Measurements from ENCODE around the gene LMOD1.
"Not testable (repeated sequence)": the region's sequence is repeated elsewhere in the genome, so short reads cannot be mapped to it uniquely, and the experiment has no call there.

LMOD1 gene

DNA sequence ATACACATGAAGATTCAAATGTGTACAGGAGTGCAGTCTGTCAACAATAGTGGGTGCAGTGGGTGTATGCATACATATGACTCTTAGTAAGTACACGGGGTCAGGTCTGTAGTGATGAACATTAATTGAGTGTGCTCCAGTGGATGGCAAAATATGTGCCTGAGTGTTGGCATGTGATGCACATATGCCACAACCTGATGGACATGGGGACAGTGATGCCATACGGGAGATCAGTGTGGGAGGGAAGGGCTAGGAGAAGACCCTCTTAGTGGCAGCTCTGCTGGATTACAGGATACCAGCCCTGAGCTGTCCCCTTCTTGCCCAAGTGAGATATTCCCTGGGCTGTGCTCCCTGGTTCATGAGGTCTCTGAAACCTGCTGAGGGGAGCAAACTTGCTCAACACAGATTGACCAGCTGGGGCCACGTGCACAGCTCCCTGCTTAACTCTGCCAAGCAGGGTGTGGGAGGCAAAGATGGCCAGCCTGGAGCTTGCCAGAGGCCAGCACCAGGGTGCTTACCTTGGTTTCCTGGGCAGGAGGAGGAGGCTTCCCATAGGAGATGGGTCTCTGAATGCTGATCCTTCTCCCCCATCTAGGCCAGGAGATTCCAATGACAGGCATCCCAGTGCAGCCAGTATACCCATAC, 55.4 kb downstream of the LMOD1 start:
- no peak for DNase-seq

DNA sequence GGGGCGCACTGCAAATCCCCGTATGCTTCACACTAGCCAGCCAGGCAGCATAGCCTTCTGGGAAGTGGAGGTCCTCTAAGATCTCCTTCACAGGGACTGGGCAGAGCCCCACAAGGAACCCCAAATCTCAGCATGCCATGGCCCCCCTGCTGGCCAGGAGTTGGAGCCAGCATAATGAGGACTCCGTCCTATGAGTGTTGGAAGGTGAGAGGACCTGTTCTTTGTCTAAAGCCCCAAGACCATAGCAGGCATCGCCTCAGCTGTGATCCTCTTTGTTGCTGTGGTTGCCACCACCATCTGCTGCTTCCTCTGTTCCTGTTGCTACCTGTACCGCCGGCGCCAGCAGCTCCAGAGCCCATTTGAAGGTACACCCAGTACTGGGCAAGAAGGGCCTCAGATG, 56.1 kb downstream of the LMOD1 start:
- DNase-seq = no peak

DNA sequence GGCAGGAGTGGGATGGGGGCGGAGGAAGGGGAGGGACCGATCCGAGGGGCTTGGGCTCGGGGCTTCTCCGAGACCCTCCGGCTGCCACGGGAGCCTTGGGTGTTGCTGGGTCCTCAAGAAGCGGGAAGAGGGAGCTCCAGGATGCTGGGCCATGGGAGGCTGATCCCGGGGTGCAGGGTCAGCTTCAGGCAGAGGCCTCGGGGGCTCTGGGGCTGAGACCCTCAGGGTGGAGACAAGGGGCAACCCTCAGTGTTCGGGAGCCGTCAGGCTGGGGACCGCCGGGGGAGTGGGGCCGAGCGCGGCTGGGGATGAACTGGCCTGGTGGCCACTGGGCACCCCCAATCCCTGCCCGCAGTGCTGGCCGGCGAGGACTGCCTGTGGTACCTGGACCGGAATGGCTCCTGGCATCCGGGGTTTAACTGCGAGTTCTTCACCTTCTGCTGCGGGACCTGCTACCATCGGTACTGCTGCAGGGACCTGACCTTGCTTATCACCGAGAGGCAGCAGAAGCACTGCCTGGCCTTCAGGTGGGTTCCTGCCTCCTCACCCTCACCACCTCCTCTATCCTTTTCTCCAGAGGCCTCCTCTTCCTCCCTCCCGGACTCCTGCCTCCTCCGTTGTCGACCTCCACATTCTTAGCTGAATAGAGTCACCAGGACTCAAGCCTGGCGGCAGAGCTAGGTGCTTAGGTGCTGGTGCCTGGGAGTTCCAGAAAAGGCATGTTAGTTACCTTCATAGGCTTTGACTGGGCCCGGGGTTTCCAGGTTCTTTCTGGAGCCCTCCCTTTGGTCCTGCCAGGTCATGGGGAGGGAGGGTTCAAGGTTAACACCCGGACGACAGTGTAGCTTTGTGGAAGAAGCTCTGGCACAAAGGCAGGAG, 57.0 kb downstream of the LMOD1 start:
- DNase-seq = peak in 1 of 2 experiments; percentile 7

DNA sequence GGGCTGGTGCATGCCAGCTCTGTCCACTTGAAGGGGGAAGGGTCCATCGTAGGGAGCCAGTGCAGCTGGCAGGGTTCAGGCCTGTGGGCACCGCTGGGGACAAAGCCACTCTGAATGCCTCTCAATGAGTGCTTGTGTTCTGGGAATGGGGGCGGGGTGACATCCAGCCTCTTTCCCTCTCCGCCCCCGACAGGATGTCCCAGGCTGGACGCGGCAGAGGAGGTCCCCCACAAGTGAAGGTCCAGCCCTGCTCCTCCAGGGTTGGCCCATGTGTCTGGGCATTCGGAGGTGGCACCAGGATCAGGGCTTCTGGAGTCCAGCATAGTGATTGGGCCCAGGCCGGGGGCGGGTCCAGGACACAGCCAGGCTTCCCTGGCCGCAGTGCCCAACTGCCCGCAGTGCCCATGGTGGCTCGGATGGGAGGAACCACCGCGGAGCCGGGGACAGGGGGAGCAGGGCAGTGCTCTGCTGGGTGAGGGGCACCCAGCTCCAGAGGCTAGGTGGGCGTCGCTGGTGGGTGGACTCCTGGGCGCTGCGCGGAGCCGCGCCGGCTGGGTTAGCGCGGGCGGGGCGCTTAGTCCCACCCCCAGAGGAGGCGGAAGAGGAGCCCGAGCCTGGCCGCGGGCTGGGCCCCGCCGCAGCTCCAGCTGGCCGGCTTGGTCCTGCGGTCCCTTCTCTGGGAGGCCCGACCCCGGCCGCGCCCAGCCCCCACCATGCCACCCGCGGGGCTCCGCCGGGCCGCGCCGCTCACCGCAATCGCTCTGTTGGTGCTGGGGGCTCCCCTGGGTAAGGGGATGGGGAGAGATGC, 57.9 kb downstream of the LMOD1 start, which contains the start of gene SHISA4:
TSS of gene SHISA4 (plus strand) at position 617 of the 808 bp plus-strand sequence. CDS start at position 714, 97 bp downstream.
- DNase-seq = peak; percentile 42 to 63

DNA sequence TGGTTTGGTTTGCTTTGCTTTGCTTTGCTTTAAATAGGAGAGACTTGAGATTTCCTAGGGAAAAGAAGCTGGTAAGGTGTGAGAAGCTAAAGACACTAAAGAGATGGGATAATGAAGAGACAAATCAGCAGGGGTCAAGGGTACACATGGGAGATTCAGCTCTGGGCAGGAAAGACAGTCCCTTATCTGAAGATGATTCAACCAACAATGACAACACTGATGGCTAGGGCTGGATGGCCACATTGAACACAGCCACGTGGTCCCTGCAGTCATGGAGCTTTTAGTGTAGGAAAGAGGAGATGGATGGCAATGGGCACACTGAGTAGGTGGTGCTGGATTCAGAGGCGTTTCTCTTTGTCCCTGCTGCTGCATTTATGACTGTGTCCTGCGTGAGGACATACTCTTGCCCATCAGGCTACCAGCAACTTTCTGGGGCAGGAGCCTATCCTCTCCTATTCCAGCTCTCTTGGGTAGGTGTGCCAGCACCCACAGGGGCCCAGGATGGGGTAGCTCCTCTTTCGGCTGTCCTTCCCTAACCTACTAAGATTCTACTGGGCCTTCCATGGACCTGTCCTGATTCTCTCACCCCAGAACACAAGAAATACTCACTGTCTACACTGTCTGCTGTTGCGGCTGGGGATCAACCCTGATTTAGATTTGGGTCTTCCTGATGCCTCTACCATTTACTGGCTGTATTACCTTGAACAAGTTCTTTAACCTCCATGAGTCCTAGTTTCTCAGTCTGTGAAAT, 59.1 kb downstream of the LMOD1 start:
- no peak for DNase-seq

DNA sequence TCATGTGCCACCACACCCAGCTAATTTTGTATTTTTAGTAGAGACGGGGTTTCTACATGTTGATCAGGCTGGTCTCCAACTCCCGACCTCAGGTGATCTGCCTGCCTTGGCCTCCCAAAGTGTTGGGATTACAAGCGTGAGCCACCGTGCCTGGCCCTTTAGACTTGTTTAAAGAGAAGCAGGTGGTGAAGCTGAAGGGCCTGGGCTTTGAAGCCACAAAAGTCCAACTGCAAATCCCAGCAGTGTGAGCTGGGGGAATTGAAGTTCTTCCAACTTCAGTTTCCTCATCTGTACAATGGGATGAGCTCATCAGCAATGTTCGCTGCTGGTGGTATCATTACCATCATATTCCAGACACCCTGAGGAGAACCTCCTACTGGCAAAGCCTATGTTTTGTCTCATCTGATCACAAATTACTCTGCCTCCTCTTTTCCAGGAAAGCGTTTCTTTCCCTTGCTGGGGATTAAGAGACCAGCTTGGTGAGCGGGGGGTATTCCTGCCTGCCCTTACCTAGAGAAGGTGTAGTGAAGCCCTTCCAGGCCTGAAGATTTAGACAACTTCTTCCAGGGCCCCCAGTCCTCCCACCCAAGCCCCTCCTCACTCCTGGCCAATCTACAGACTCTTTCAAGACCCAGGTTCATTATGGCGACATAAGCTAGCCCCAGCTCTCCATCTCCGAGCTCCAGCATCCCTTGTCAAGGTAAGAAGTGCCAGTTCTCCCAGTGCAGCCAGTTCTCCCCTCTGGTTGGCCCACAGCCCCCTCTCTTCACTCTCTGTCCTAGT, 60.1 kb downstream of the LMOD1 start:
- DNase-seq = no peak

DNA sequence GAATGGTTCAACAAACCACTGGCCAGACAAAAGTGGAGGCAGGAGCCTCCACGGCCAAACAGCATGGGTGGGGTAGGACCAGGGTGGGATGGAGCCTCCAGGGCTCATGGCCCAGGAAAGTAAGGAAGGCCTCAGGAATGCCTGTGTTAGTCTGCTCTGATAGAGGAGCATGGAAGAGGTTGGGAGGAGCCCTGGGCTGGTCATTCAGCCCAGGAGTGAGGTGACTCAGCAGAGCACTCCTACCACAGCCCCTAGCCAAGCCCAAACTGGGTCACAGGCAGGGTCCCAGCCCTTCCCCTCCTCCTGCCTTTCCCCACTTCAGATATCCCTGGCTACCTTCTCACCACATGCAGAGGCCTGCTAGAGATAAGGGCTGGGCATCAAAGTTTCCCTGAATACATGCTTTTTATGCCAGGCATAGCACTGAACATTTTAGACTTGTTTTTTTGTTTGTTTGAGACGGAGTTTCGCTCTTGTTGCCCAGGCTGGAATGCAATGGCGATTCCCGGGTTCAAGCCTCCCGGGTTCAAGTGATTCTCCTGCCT, 60.7 kb downstream of the LMOD1 start:
- no peak for DNase-seq

DNA sequence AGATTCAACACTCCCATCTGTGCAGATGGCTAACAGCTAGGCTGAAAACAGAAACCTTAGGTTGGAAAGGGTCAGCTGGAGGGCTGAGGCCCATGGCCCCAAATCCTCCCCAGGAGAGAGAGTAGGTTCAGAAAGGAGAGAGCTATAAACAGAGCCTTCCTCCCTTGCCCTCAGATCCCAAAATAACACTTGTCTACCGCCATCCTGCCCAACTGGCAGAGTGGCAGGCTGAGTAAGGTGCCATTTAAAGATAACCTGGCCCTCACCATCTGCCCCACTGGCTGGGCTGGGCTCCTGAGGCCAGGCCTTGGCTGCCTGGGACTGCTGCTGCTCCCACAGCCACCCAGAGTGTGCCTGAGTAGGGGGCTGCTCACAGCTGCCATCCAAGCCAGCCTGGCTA, 61.9 kb downstream of the LMOD1 start:
- no peak for DNase-seq

DNA sequence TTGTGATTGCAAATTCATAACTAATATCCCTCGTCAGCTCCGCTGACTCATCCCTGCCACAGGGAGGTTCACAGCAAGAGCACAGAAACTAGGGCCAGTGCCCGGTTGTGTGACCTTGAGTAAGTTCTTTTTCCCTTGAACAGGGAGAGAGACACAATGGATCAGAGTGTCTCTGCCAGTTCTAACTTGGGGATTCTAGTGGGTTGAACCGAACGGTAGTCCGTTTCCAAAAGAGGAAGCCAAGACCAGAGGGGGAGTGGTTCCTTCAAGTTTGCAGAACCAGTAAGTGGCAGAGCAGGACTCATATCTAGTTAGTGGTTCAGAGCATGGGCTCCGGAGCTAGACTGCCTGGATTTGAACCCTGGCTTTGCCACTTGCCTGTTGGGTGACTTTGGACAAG, 62.6 kb downstream of the LMOD1 start:
- no peak for DNase-seq

DNA sequence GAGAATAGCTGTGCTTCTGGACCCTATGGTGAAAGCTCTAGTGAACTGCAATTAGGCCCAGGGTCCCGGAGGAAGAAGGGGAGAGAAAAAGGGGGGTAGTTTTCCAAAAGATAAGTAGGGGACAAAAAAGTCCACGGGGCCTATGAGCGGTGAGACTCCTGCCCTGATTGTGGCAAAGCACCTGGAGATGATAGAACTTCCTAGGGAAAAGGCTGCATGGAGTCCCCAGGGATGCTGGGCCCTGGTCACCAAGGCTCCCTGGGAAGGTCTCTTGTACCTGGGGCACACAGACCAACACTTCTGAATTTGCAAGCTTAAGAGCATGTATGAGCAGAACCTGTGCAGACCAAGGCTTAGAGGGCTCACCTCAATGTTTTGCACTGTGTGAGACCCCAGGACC, 63.1 kb downstream of the LMOD1 start:
- no peak for DNase-seq

DNA sequence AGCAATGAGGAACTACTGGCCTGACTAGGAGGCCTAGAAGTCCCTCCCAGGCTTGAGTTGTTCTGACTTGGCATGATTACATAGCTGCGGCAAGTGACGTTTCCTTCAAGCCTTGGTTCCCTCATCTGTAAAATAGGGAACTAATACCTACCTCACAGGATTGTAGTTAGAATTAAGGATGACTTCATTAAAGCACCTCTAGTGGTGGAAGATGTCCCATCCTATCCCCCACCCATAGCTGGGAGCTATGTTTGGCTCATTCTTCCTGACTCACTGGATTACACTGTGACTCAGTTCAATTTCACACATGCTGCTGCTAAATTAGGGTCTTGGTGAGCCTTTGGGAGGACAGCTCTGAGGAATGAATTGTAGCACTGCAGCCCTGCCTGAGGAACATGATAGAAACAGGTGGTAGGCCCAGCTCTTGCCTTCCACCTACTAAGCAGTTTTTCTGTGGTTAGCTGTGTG, 63.6 kb downstream of the LMOD1 start:
- DNase-seq = no peak

DNA sequence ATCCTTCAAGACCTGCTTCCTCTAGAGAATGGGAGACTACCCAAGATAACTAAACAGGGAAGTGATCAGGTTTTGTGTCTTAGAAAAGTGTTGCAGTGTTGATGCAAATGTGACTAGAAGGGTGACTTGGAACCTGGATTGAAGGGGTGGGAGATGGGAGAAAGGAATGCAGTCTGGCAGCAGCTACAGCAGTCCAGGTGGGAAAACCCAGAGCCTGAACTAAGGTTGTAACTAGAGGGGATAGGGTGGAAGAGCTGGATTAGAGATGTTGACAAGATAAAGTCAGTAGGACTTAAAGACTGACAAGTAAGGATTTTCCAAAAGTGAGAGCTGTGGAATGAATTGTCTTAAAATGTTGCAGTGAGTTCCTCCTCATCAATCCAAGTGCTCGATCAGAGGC, 64.7 kb downstream of the LMOD1 start:
- no peak for DNase-seq

DNA sequence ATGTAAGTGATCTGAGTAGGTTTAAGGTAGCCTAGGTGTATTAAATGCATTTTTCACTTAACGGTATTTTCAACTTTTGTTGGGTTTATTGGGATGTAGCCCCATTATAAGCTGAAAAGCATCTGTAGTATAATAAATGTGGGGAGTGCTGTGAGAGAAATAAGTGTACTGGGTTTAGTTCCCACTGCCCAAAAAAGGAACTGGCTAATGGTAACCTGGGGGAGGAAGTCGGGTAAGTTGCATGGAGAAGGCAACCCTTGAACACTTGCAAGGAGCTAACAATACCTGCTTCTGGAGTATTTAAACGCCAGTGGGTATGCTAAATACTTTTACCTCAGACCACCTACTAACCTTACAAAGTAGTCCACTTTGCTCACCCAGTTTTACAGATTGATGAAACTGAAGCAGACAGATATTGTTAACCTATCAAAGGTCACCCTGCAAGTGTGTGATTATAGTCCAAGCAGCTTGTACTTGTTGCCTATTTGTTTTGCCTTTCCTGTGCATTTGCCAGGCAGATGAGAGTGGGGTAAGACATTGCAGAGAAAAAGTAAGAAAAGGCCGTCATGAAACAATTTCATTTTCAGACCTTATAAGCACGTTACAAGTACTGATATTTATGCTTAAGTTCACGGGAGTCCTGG, 65.3 kb downstream of the LMOD1 start:
- no peak for DNase-seq

DNA sequence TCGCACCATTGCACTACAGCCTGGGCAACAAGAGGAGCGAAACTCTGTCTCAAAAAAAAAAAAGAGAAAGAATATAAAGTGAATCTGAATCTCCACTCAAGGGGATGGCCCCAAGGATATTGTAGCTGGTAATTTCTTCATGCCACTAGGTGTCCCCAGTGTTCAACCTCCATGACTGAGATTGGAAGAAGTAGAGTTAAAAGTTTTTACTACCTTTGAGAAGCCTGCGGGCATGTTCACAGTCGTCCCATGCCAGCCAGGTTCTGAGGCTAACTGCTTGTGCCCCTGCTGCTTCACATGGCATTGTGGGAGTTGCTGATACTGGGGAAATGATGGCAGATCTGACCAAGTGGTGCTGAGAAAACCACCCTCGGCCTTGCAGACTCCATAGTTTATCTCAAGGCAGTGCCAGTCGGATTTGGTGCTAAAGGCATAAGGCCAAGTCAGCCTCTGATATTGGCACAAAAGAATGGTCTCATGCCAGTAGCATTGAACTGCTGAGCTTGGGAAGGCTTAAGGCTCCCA, 68.4 kb downstream of the LMOD1 start:
- no peak for DNase-seq

DNA sequence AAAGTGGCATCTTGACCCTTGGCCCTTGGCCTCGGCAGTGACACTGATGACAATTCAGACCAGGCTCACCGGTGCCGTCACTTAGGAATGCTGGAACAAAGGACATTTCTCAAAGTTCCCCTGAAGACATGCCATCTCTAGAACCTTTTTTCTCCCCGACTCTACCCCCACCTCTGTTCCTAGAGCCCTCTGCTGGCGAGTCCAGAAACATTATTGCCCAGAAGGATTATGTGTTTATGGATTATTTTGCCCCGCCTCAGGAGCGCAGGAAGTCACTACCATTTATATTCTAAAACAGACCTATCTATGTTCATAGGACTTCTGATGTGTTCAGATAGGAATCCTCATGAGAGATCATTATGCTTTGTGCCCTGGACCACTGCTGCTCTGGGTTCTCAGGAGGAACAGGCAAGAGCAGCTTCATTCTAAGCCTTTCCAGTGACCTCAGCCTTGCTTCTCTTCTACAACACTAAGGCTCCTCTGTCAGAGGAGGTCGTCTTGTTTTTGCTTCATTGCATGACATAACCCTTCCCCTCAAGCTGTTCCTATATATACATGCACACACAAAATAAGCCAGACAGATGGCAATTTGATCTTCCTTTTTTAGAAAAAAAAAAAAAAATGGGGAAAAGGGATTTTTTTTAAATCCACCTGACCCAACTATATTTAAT, 70.1 kb downstream of the LMOD1 start:
- DNase-seq = no peak

DNA sequence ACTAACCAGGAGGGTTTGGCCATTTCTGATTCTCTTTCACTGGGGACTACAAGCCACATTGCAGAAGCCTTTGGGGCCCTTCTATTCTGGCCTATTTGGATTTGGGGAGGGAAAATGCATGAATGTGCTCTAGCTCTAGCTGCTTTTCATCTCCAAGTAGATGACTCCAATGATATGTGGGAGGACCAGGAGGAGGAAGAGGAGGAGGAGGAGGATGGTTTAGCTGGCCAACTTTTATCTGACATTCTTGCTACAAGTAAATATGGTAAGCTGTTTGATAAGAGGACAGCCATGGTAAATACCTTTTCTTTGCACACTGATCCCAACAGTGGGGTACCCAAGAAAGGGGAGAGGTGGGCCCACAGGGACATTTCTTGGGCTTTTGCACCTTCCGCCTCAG, 71.7 kb downstream of the LMOD1 start:
- DNase-seq = no peak

DNA sequence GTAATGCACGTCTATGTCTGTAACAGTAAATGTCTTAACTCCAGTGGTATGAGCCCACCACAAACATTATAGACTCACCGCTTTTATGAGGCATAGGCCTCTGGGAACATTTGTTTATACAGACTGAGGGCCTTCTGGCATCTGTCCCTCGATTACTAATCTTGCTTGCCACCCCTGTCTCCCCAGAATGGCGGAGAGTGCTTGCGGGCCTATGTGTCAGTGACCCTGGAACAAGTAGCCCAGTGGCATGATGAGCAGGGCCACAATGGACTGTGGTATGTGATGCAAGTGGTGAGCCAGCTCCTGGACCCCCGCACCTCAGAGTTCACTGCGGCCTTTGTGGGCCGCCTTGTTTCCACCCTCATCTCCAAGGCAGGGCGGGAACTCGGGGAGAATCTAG, 76.0 kb downstream of the LMOD1 start:
- no peak for DNase-seq

DNA sequence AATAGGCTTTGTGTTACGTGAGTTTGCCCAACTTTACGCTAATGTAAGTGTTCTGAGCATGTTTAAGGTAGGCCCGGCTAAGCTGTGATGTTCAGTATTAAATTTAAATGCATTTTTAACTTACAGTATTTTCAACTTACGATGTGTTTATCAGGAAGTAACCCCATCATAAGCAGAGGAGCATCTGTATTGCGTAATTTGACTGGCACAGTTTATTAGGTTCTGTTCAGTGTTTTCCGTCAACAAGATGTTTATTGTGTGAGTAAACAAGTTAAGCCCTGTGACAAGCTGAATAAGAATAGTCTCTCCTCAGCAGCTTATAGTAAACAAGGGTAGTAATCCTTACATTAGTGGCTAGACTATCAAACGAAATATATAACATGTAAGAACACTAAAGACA, 84.9 kb downstream of the LMOD1 start:
- DNase-seq = no peak

DNA sequence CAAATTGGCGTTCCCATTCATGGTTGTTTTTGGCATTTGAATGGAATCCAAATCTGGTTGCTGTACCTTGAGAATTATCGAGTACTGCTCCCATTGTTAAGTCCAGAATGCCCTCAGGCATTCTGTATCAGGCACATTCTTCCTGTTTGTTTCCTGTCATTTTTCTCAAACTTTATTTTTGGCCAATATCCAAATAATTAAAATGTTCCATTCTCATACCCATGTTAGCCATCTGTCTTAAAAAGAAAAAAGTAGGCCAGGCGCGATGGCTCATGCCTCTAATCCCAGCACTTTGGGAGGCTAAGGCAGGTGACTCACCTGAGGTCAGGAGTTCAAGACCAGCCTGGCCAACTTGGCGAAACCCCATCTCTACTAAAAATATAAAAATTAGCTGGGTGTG, 86.9 kb downstream of the LMOD1 start:
- DNase-seq = no peak

DNA sequence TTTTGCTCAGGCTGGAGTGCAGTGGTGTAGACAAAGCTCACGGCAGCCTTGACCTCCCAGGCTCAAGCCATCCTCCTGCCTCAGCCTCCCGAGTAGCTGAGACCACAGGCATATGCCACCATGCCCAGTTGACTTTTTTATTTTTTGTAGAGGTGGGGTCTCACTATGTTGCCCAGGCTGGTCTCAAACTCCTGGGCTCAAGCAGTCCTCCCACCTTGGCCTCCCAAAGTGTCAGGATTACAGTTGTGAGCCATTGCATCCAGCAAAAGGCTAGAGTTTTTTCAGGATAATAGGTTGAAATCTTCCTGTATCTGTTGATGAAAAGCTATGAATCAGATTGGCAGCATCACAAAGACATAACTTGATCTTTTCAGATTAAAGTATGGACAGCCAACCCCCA, 89.6 kb downstream of the LMOD1 start:
- DNase-seq = not testable (repeated sequence)
